ENCODE results near the gene SRRM5. TPM values are rescaled to one million over a fixed set of nuclear protein-coding genes. Genes with fewer than 3 reads are reported as not detected.
A peak's percentile ranks its signal among the peaks of the same experiment; 100 is the strongest.

SRRM5 gene
- polyA plus RNA-seq, 4 donors: 0.27 to 1.0 (median 0.49) TPM

- Histone ChIP-seq H3K27ac (ENCODE audit: low read depth in 1 of 3, low read length in 2 of 3) (peak overlapping the region; percentile 66 to 99 (median 92)), H3K4me3 (ENCODE audit: low read depth in 1 of 3, low read length in 3 of 3) (peak overlapping the region; percentile 65 to 78 (median 68)), H3K4me1 (ENCODE audit: control insufficient read depth in 3 of 3, insufficient read depth in 2 of 3, low read depth in 1 of 3, low read length in 2 of 3) (peaks cover 2 to 19% (median 6%) of the 10 kb centered on the region in 3 donors), H3K9me3 (ENCODE audit: control insufficient read depth in 2 of 2, insufficient read depth in 1 of 2, low read depth in 1 of 2, low read length in 1 of 2) (no peaks in the 10 kb centered on the region), H3K27me3 (ENCODE audit: control insufficient read depth in 3 of 3, insufficient read depth in 3 of 3, low read length in 3 of 3) (no peaks in the 10 kb centered on the region), H3K36me3 (ENCODE audit: control insufficient read depth in 3 of 3, insufficient read depth in 2 of 3, low read depth in 1 of 3, low read length in 3 of 3) (peaks cover 0 to 58% (median 7%) of the 10 kb centered on the region in 3 donors)
- DNase-seq (peak; percentile 61 to 84), FAIRE-seq (no peak)
- 1 to 2% (median 1%) methylated on average over 58 to 64 of the region's 64 CpGs for WGBS, 3 donors
Observed at GRCh38 chr19:43594710-43595604, 16.9 kb upstream of the SRRM5 start.

- 0 to 1% (median 0%) methylated on average over 18 of the region's 18 CpGs for WGBS, 3 donors
- no peak for FAIRE-seq
- H3K27me3 ChIP-seq (ENCODE audit: control insufficient read depth in 3 of 3, insufficient read depth in 3 of 3, low read length in 3 of 3): no peaks in the 10 kb centered on the region
- peak overlapping the region; percentile 65 to 78 (median 68) for H3K4me3 ChIP-seq (ENCODE audit: low read depth in 1 of 3, low read length in 3 of 3)
- peaks cover 2 to 19% (median 6%) of the 10 kb centered on the region in 3 donors for H3K4me1 ChIP-seq (ENCODE audit: control insufficient read depth in 3 of 3, insufficient read depth in 2 of 3, low read depth in 1 of 3, low read length in 2 of 3)
- no peaks in the 10 kb centered on the region for H3K9me3 ChIP-seq (ENCODE audit: control insufficient read depth in 2 of 2, insufficient read depth in 1 of 2, low read depth in 1 of 2, low read length in 1 of 2)
- no peak for DNase-seq
- H3K27ac ChIP-seq (ENCODE audit: low read depth in 1 of 3, low read length in 2 of 3): peak overlapping the region; percentile 66 to 99 (median 92)
- peaks cover 4 to 55% (median 10%) of the 10 kb centered on the region in 3 donors for H3K36me3 ChIP-seq (ENCODE audit: control insufficient read depth in 3 of 3, insufficient read depth in 2 of 3, low read depth in 1 of 3, low read length in 3 of 3)
Observed at GRCh38 chr19:43595605-43595998, 16.3 kb upstream of the SRRM5 start.

- Histone ChIP-seq H3K27ac (ENCODE audit: low read depth in 1 of 3, low read length in 2 of 3) (peak within 1 kb of the TSS; percentile 92 to 99 (median 92)), H3K9me3 (ENCODE audit: control insufficient read depth in 2 of 2, insufficient read depth in 1 of 2, low read depth in 1 of 2, low read length in 1 of 2) (no peaks in the 10 kb centered on the region), H3K27me3 (ENCODE audit: control insufficient read depth in 3 of 3, insufficient read depth in 3 of 3, low read length in 3 of 3) (no peaks in the 10 kb centered on the region), H3K4me3 (ENCODE audit: low read depth in 1 of 3, low read length in 3 of 3) (peak within 1 kb of the TSS; percentile 65 to 78 (median 69)), H3K4me1 (ENCODE audit: control insufficient read depth in 3 of 3, insufficient read depth in 2 of 3, low read depth in 1 of 3, low read length in 2 of 3) (peaks cover 2 to 19% (median 6%) of the 10 kb centered on the region in 3 donors), H3K36me3 (ENCODE audit: control insufficient read depth in 3 of 3, insufficient read depth in 2 of 3, low read depth in 1 of 3, low read length in 3 of 3) (peaks cover 4 to 49% (median 10%) of the 10 kb centered on the region in 3 donors)
- WGBS, 3 donors: 0% methylated on average over 60 of the region's 60 CpGs
- peak; percentile 100 for DNase-seq
- peak; percentile 23 for FAIRE-seq
Observed at GRCh38 chr19:43595999-43596841, 15.7 kb upstream of the SRRM5 start, which contains the start of the genes IRGQ and ZNF576. TSS of gene IRGQ (minus strand) at chr19:43596134. CDS start at chr19:43595338, 796 bp downstream. TSS of gene ZNF576 (plus strand) at chr19:43596595. CDS start at chr19:43597109, 514 bp downstream.

- peak in 1 of 2 donors; percentile 27 for DNase-seq
- WGBS, 3 donors: 6 to 17% (median 16%) methylated on average over 7 of the region's 7 CpGs
- H3K36me3 ChIP-seq (ENCODE audit: control insufficient read depth in 3 of 3, insufficient read depth in 2 of 3, low read depth in 1 of 3, low read length in 3 of 3): peaks cover 4 to 44% (median 10%) of the 10 kb centered on the region in 3 donors
- peak overlapping the region; percentile 88 to 99 (median 92) for H3K27ac ChIP-seq (ENCODE audit: low read depth in 1 of 3, low read length in 2 of 3)
- peaks cover 2 to 19% (median 6%) of the 10 kb centered on the region in 3 donors for H3K4me1 ChIP-seq (ENCODE audit: control insufficient read depth in 3 of 3, insufficient read depth in 2 of 3, low read depth in 1 of 3, low read length in 2 of 3)
- no peak for FAIRE-seq
- no peaks in the 10 kb centered on the region for H3K9me3 ChIP-seq (ENCODE audit: control insufficient read depth in 2 of 2, insufficient read depth in 1 of 2, low read depth in 1 of 2, low read length in 1 of 2)
- H3K4me3 ChIP-seq (ENCODE audit: low read depth in 1 of 3, low read length in 3 of 3): peak overlapping the region; percentile 60 to 69 (median 60)
- H3K27me3 ChIP-seq (ENCODE audit: control insufficient read depth in 3 of 3, insufficient read depth in 3 of 3, low read length in 3 of 3): no peaks in the 10 kb centered on the region
Observed at GRCh38 chr19:43596842-43597461, 14.9 kb upstream of the SRRM5 start.

- FAIRE-seq (no peak), DNase-seq (no peak)
- Histone ChIP-seq H3K4me3 (ENCODE audit: low read depth in 1 of 3, low read length in 3 of 3) (no peak overlapping the region), H3K27me3 (ENCODE audit: control insufficient read depth in 3 of 3, insufficient read depth in 3 of 3, low read length in 3 of 3) (no peaks in the 10 kb centered on the region), H3K27ac (ENCODE audit: low read depth in 1 of 3, low read length in 2 of 3) (no peak overlapping the region), H3K4me1 (ENCODE audit: control insufficient read depth in 3 of 3, insufficient read depth in 2 of 3, low read depth in 1 of 3, low read length in 2 of 3) (peaks cover 2 to 19% (median 6%) of the 10 kb centered on the region in 3 donors), H3K36me3 (ENCODE audit: control insufficient read depth in 3 of 3, insufficient read depth in 2 of 3, low read depth in 1 of 3, low read length in 3 of 3) (peaks cover 4 to 40% (median 5%) of the 10 kb centered on the region in 3 donors), H3K9me3 (ENCODE audit: control insufficient read depth in 2 of 2, insufficient read depth in 1 of 2, low read depth in 1 of 2, low read length in 1 of 2) (no peaks in the 10 kb centered on the region)
- WGBS, 3 donors: 28 to 50% (median 43%) methylated on average over 5 of the region's 5 CpGs
Observed at GRCh38 chr19:43597876-43598275, 14.0 kb upstream of the SRRM5 start.

- peaks cover 4 to 33% (median 5%) of the 10 kb centered on the region in 3 donors for H3K36me3 ChIP-seq (ENCODE audit: control insufficient read depth in 3 of 3, insufficient read depth in 2 of 3, low read depth in 1 of 3, low read length in 3 of 3)
- H3K9me3 ChIP-seq (ENCODE audit: control insufficient read depth in 2 of 2, insufficient read depth in 1 of 2, low read depth in 1 of 2, low read length in 1 of 2): no peaks in the 10 kb centered on the region
- no peak overlapping the region for H3K27ac ChIP-seq (ENCODE audit: low read depth in 1 of 3, low read length in 2 of 3)
- peaks cover 2 to 17% (median 6%) of the 10 kb centered on the region in 3 donors for H3K4me1 ChIP-seq (ENCODE audit: control insufficient read depth in 3 of 3, insufficient read depth in 2 of 3, low read depth in 1 of 3, low read length in 2 of 3)
- no peak overlapping the region for H3K4me3 ChIP-seq (ENCODE audit: low read depth in 1 of 3, low read length in 3 of 3)
- no peaks in the 10 kb centered on the region for H3K27me3 ChIP-seq (ENCODE audit: control insufficient read depth in 3 of 3, insufficient read depth in 3 of 3, low read length in 3 of 3)
- WGBS, 3 donors: 83 to 89% (median 85%) methylated on average over 17 to 19 of the region's 19 CpGs
- FAIRE-seq: no peak
- no peak for DNase-seq
Observed at GRCh38 chr19:43598445-43599240, 13.2 kb upstream of the SRRM5 start.

GRCh38 chr19:43599635-43600295 is 12.1 kb upstream of the SRRM5 start:
- no peak for DNase-seq
- 89 to 93% (median 93%) methylated on average over 4 of the region's 4 CpGs for WGBS, 3 donors
- peaks cover 4 to 25% (median 5%) of the 10 kb centered on the region in 3 donors for H3K36me3 ChIP-seq (ENCODE audit: control insufficient read depth in 3 of 3, insufficient read depth in 2 of 3, low read depth in 1 of 3, low read length in 3 of 3)
- no peak for FAIRE-seq
- peaks cover 2 to 6% (median 6%) of the 10 kb centered on the region in 3 donors for H3K4me1 ChIP-seq (ENCODE audit: control insufficient read depth in 3 of 3, insufficient read depth in 2 of 3, low read depth in 1 of 3, low read length in 2 of 3)
- H3K27me3 ChIP-seq (ENCODE audit: control insufficient read depth in 3 of 3, insufficient read depth in 3 of 3, low read length in 3 of 3): no peaks in the 10 kb centered on the region
- no peak overlapping the region for H3K27ac ChIP-seq (ENCODE audit: low read depth in 1 of 3, low read length in 2 of 3)
- no peak overlapping the region for H3K4me3 ChIP-seq (ENCODE audit: low read depth in 1 of 3, low read length in 3 of 3)
- H3K9me3 ChIP-seq (ENCODE audit: control insufficient read depth in 2 of 2, insufficient read depth in 1 of 2, low read depth in 1 of 2, low read length in 1 of 2): no peaks in the 10 kb centered on the region
